Measurements from ENCODE around the gene PDZD2.

- TF ChIP-seq, protein P1, sequence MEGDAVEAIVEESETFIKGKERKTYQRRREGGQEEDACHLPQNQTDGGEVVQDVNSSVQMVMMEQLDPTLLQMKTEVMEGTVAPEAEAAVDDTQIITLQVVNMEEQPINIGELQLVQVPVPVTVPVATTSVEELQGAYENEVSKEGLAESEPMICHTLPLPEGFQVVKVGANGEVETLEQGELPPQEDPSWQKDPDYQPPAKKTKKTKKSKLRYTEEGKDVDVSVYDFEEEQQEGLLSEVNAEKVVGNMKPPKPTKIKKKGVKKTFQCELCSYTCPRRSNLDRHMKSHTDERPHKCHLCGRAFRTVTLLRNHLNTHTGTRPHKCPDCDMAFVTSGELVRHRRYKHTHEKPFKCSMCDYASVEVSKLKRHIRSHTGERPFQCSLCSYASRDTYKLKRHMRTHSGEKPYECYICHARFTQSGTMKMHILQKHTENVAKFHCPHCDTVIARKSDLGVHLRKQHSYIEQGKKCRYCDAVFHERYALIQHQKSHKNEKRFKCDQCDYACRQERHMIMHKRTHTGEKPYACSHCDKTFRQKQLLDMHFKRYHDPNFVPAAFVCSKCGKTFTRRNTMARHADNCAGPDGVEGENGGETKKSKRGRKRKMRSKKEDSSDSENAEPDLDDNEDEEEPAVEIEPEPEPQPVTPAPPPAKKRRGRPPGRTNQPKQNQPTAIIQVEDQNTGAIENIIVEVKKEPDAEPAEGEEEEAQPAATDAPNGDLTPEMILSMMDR (conservative IDR thresholded peaks at IDR 0.05 in 1 of 2, IDR thresholded peaks at IDR 0.05 in 1 of 2; ENCODE audit: extremely low read depth in 1 of 2, insufficient read depth in 1 of 2, low read depth in 1 of 2, low read length in 2 of 2), result no peak
- TF ChIP-seq EZH2 (IDR thresholded peaks at IDR 0.05; ENCODE audit: borderline replicate concordance, low read length), result no peak
Observed at GRCh38 chr5:31937703-31938102, 298.8 kb downstream of the PDZD2 start.

All from mammary epithelial cell (primary cell).